ENCODE measurements around the gene AGER.

The AGER gene

GRCh38 chr6:32210191-32210601 lies 26.1 kb upstream of the AGER start:
- no peak for DNase-seq (ENCODE audit: low read depth in 2 of 2)
- H3K4me3 ChIP-seq (replicated peaks in 1 of 2; ENCODE audit: low read depth in 2 of 2, low read length in 2 of 2), result no peak overlapping the region
- TF ChIP-seq CTCF (IDR thresholded peaks at IDR 0.05; ENCODE audit: low read depth, low read length), result no peak

- no peak for DNase-seq (ENCODE audit: low read depth in 2 of 2)
- no peak overlapping the region for H3K4me3 ChIP-seq (replicated peaks in 1 of 2; ENCODE audit: low read depth in 2 of 2, low read length in 2 of 2)
- no peak for TF ChIP-seq CTCF (IDR thresholded peaks at IDR 0.05; ENCODE audit: low read depth, low read length)
Observed at GRCh38 chr6:32208996-32209395, 24.9 kb upstream of the AGER start.

GRCh38 chr6:32204268-32204715 lies 20.2 kb upstream of the AGER start:
- DNase-seq (ENCODE audit: low read depth in 2 of 2), result no peak
- no peak for TF ChIP-seq CTCF (IDR thresholded peaks at IDR 0.05; ENCODE audit: low read depth, low read length)
- no peak overlapping the region for H3K4me3 ChIP-seq (replicated peaks in 1 of 2; ENCODE audit: low read depth in 2 of 2, low read length in 2 of 2)

GRCh38 chr6:32203426-32204267 lies 19.6 kb upstream of the AGER start:
- DNase-seq (ENCODE audit: low read depth in 2 of 2), result no peak
- H3K4me3 ChIP-seq (replicated peaks in 1 of 2; ENCODE audit: low read depth in 2 of 2, low read length in 2 of 2), result no peak overlapping the region
- TF ChIP-seq CTCF (IDR thresholded peaks at IDR 0.05; ENCODE audit: low read depth, low read length), result no peak

- DNase-seq (ENCODE audit: low read depth in 2 of 2), result no peak
- no peak for TF ChIP-seq CTCF (IDR thresholded peaks at IDR 0.05; ENCODE audit: low read depth, low read length)
- no peak overlapping the region for H3K4me3 ChIP-seq (replicated peaks in 1 of 2; ENCODE audit: low read depth in 2 of 2, low read length in 2 of 2)
Observed at GRCh38 chr6:32202186-32202585, 18.1 kb upstream of the AGER start.

GRCh38 chr6:32200711-32201475 lies 16.8 kb upstream of the AGER start:
- DNase-seq (ENCODE audit: low read depth in 2 of 2), result no peak
- no peak overlapping the region for H3K4me3 ChIP-seq (replicated peaks in 1 of 2; ENCODE audit: low read depth in 2 of 2, low read length in 2 of 2)
- TF ChIP-seq CTCF (IDR thresholded peaks at IDR 0.05; ENCODE audit: low read depth, low read length), result no peak
